Hippocampal formation (tissue), 2 donors: ENCODE results near the gene COMMD6.
A peak's percentile ranks its signal among the peaks of the same experiment; 100 is the strongest.
"Not testable (repeated sequence)": the region's sequence is repeated elsewhere in the genome, so short reads cannot be mapped to it uniquely, and the experiment has no call there.

Experiments used
- DNase-seq, 2 donors: peaks; one replicate each; lab custom pipeline; 2025; lab: John Stamatoyannopoulos, UW

Gene COMMD6

DNA sequence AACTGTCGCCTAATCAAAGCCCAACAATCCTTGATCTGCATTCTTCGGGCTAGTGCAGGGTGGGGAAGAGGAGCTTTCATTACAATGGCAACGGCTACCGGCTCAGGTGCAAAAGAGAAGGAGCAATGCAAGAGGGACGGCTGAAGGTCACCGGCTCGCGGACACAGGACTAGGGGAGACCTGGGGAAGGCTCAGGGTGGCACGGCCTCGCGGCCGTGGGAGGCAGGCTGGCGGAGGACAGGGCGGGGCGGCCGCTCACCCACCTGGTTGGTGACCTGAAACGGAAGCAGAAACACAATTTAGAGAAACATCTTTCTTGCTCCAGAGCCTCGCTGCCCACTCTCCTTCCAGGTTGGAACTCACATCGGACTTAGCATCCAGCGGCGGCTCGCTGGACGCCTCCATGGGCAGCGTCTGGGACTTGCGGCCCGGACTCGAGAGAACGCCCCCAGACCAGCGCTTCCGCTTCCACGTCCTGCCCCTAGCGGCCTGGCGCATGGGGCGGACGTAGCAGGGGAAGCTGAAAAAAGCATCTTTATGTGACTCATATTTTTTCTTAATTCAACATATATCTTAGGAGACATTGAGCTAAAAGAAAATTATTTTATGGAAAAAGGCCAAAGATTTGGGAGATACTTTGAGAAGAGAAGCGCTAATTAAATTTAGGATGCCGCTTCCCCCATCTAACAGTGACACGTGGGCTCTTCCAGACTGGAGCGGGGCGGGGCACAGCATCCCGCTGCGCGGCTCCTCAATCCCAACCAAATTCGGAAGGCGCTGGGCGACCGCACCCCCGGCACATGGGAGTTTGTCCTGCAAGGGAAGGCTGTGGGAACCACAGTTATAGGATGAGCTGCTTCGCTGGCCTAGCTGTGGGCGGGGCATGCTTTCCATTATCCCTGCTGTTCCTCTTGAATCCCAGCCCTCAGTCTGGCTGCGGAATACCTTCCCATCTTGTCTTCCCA, at the start of gene COMMD6:
TSS of gene COMMD6 (minus strand) at position 441 of the 965 bp plus-strand sequence. CDS start at position 405, 36 bp downstream.
- peak; percentile 64 to 84 for DNase-seq

DNA sequence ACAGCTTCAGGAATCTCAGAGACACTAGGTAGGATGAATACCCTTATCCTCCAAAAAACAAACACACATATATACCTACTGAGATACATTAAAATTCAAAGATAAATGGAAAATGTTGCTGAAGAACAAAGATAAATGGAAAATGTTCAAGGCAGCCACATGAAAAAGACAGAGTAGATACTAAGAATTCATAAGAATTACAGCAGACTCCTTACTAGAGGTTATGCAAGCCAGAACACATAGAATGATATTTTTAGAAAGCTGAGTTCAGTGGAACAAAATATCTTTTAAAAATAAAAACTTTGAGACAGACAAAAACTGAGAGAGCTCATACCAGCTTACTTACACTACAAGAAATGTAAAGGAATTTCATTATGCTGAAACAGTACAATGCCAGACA, 47.5 kb upstream of the COMMD6 start:
- DNase-seq = no peak

DNA sequence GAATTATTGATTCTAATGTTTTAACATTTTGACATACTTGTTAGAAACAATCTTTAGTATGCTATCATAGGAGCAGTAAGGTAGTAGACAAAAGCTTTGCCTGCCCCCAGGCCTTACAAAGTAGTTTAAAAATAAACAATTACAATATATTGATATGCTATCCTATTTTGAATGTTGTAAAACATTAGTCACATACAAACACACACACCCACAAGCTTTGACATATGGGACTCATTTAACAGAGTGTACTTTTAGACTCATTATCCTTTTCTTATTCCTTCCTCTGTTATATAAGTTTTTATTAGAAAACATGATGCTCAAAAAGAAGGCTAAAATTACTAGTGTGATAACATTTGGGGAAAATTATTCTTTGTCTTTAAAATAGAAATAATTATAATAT, 45.5 kb upstream of the COMMD6 start:
- DNase-seq = no peak

DNA sequence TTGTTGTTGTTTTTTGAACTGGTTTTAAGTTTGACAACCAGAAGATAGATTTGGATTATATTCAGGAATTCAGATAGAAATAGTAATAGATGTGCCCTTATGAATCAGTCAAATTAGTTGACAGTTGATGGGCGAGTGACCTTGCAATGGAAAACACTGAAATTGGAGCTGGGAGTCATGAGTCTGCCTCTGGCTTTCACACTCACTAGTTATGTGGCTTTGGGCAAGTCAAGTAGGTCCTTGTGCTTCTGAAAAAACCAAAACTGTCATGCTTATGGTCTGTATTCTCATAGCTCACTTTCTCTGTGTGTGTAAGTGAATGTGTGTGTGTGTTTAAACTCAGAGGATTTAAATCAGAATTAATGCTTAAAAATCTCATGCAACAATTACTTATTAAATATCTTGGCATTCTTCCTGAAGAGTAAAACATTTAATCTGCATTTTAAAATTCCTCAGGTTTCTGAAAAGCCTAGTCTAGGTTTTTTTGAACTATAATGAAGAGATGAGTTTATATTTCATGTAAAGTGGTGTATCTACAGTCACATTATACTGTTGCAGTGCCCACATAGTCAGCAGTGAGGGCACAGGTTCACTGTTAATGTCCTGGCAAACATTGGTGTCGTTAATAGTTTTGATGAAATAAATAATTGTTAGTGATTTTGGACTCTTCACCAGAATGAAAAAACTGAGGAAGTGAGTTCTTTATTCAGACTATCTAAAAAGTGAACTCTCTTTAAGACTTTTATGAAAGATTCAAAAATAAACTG, 44.4 kb upstream of the COMMD6 start:
- no peak for DNase-seq

DNA sequence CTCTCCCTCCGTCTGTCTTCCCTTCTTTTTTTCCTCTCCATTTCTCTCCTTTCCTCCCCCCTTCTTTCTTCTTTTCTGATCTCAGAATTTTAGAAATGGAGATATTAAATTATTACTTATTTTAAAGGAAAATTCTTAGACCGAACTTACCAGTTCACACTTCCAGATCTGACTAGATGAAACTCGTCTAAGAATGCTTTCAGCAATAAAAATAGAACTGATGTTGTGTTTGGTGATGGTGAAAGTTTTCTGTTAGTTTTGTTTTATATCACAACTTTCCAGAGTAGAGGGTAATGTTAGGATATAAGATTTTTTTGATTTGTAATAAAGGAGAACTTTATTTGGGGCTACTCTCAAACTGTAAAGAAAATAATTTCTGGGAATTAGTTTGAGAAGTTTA, 41.9 kb upstream of the COMMD6 start:
- DNase-seq = no peak

DNA sequence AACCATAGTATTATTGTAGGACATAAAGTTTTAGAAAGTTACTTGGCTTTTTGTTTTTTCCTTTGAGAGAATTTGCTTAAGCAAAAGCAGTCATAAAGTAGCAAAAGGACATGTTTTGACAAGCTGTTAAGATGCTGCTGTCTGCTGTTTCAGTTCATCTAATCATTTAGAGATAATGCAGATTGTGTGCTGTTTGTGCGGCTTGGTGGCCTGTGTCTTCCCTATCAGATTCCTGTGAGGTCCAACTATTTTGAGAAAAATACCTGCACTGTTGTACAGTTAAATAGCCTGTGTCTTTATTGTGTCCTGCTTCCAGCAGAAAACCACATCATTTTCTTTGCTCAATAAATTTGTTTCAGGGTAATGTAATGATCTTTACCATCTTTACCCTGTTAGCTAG, 31.9 kb upstream of the COMMD6 start:
- no peak for DNase-seq

DNA sequence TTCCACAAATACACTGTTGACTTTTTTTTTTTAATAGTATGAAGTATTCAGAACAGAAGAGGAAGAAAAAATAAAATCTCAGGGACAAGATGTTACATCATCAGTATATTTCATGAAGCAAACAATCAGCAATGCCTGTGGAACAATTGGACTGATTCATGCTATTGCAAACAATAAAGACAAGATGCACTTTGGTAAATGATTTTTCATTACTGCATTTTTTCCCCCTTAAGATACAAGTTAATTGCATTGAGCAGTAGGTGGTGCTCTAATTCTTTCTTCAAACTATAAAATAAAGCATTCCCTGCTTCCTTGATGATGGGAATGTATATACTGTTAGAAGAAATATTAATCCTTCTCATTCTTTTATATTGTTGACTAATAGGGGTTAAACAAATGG, 29.0 kb upstream of the COMMD6 start:
- DNase-seq = peak in 1 of 2 donors; percentile 23

DNA sequence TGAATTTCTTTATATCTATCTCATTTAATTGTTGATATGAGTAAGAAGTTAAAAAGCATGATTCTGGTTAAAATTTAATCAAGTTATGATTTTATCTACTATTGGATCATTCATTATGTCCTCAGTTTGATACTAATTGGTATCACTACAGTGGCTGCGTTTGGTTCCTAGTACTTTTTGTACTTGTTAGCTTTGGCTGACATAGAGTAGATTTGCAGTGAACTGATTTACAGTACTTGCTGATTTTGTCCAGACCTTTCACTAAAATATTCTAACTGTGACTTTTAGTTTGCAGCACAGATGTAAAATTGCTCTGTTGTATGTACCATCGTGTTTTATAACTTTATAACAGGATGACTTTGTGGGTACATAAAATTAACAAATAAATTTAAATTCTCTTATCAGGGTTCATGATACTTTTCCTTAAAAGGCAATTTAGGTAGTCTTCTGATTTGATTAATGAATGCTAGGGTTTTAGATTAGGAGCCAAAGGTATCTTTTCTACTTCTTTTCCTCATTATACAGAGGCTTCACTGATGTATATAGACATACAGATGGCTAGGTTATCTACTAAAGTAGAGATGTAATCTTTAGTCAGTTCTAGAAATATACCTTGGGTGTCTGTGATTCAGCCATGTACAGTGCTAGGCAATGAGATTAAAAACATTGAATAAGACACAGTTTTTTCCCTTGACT, 20.7 kb upstream of the COMMD6 start:
- no peak for DNase-seq

DNA sequence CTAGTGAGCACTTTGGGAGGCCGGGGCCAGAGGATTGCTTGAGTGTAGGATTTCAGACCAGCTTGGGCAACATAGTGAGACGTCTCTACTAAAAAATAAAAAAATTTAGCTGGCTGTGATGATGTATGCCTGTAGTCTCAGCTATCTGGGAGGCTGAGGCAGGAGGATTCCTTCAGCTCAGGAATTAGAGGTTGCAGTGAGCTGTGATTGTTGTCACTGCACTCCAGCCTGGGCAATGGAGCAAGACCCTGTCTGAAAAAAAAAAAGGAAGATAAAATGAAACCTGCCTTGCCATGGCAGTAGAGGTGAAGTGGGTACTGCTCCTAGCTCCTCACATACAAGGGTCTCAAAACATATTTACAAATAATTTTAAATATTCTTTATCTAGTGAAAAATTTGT, 19.3 kb upstream of the COMMD6 start:
- DNase-seq = no peak

DNA sequence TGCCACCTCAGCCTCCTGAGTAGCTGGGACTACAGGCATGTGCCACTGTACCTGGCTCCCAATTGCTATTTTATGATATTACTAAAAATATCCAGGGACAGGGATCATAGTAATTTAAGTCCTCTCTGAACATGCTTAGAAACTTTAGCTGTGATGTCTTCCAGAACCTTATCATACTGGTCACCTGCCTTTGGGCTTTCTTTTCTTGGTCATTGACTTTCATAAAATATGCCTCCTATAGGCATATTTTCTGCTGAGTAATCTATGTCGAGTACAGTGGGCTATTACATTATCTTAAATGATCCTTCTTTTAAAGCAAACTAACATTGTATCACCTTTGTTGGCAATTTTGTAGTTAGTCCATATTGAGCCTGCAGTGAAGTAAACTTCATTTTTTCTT, 18.2 kb upstream of the COMMD6 start:
- no peak for DNase-seq

DNA sequence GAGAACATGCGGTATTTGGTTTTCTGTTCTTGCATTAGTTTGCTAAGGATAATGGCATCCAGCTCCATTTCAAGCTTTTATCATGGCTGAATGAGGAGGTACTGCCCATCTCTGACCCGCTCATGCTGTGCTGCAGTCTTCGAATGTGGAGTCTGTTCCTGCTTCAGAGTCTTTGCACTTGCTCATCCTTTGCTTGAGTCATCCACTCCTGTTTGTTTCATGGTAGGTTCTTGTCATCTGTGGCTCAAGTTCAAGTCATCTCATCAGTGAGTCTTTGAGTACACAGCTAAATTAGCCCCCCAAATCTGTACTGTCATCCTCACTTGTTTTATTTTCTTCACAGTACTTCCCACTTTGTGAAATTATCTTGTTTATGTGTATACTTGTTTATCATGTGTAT, 17.3 kb upstream of the COMMD6 start:
- DNase-seq = no peak

DNA sequence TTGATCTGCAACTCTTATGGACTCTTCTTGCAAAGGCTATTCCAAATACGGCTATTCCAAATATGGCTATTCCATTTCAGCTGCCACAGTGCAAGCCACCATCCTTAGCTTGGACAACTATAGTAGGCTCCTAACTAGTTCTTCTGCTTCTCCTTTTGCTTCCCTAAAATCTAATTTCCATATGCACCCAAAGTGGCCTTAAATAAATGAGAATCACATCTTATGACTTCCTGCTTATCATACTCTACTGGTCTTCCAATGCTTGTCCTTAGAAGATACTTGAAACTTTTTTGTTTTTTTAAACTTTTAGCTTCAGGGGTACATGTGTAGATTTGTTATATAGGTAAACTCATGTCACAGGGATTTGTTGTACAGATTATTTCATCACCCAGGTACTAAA, 16.8 kb upstream of the COMMD6 start:
- no peak for DNase-seq

DNA sequence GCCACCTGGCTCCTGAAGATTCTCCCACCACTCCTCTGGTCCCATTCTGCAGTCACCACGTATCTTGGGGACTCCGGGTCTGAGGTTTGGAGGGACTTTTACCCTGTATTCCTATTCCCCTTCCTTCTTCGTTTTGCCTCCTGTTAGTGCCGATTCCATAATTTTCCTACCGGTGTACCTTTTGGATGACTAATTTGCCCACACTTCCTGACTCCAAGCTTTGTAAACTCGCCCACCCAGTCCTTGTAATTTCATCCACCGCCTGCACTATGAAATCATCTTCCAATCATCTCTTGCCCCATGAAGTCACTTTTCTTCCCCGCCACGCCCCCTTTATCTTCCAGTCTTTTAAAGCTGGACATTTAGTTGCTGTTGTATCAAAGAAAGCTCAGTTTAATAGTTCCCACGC, 12.5 kb upstream of the COMMD6 start:
- DNase-seq = no peak

DNA sequence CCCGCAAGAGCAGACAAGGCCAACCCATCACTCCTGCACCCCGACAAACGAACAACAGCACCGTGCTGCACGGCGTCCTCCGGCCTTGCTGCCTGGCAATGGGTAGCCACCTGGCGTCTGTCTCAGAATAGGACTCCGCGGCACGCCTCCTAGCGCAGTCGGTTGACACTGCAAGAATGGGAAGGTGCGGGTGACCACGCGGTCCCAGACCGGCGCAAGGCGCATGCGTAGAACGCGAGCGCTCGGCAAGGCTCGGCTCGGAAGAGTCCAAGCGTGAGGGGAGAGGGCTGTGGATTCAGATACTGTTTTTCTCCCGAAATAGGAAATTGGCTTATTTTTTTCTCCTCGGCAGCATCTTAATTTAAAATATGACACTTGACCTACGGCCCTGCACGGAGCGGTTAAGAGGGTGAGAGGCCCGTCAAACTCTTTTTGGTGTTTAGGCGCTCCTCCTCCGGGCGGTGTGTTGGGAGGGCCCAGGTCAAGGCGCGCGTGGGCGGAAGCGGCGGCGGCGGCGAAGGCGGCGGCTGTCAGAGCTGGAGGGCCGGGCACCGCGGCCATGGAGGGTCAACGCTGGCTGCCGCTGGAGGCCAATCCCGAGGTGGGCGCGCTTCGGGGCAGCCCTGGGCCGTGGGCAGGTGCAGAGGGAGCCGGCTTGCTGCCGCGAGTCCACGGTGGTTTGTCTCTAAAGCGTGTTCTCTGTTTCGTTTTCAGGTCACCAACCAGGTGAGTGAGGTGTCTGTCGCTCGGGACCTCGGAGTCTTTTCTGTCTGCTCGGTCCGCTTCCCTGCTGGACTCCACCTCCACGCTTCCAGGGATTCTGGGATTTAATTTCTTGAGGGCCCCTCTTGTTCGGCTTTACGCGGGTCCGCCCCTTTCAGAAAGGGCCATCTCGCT, 11.9 kb upstream of the COMMD6 start, which contains the start of gene UCHL3:
TSS of gene UCHL3 (plus strand) at position 530 of the 897 bp plus-strand sequence. CDS start at position 560, 30 bp downstream.
- DNase-seq = peak; percentile 89 to 94

DNA sequence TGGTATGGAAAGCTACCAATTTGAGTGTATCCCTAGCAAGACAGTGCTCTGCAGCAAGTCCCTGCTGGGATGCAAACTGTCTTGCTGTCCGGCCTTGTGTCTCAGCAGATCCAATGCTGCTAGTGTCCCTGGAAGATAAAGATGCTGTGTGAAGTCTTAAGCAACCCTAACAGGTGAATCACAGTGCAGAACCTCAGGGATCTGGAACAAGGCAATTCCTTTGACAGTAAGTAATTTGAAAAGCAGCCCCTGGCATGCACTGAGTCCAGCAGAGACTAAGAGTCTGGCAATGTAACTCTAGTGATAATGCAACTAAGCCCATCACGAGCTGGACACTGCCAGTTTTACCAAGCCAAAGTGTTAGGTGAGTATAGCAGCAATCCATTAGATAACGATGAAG, 10.3 kb upstream of the COMMD6 start:
- no peak for DNase-seq

DNA sequence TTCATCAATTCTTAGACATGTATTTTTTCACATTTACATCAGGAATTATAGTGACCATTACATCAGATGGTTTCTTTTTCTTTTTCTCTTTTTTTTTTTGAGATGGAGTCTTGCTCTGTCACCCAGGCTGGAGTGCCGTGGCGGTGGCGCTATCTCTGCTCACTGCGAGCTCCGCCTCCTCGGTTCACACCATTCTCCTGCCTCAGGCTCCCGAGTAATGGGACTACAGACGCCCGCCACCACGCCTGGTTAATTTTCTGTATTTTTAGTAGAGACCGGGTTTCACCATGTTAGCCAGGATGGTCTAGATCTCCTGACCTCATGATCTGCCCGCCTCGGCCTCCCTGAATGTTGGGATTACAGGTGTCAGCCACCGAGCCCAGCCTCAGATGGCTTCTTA, 7.7 kb upstream of the COMMD6 start:
- DNase-seq = not testable (repeated sequence)

DNA sequence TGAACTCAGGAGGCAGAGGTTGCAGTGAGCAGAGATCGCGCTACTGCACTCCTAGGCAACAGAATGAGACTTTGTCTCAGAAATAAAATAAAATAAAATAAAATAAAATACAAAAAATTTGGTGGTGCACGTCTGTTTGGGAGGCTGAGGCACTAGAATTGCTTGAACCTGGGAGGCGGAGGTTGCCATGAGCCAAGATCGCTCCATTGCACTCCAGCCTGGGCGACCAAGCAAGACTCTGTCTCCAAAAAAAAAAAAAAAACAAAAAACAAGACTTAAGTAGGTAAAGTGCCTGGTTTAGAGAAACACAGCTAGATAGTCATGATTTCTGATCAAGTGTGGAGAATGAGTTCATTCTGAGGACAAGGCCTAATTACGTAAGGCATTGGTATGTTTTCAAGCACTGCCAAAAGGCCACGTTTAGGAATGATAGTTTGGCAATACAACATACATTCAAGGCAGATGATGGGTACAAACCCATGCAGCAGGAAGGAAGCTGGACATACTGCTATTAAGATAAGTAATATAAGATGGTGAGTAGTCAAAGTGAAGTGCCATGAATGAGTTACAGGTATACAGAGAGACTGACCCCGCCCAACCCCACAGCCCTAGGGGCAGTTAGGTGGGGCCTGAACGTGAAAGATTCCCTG, 7.2 kb upstream of the COMMD6 start:
- DNase-seq = no peak

DNA sequence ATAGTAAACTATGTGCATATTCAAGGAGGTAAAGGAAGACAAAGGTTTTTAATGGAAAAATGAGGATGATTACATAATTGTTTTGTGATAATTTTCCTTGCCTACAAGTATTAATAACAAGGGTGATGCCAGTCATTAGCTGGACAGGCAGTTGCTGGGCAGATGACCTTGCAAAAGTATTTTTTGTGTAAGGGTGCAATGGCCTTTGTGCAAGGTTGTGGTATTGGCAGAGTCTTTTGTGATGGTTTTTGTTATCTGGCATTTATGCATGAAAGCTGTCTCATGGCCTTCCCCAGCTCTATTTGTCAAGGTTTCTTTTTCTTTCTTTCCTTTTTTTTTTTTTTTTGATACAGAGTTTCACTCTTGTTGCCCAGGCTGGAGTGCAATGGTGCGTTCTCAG, 4.3 kb upstream of the COMMD6 start:
- DNase-seq = no peak

DNA sequence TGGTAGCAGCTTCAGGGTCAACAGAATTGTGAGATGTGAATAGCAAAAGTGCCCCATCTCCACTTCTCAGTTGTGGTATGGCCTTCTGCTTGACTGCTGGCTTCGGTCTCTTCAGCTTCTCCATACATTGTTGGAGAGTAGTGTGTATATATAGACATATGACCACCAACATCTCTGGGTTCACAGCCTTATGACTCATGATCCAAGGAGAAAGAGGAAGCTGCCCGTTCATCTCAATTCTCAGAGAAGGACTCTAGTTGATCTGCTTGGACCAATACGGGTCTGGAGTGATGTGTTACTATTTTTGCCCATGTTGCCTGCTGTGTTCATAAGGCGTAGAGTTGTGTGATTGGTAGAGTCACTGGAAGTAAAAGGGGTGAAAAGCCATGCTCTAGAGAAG, 3.6 kb upstream of the COMMD6 start:
- peak in 1 of 2 donors; percentile 46 for DNase-seq

DNA sequence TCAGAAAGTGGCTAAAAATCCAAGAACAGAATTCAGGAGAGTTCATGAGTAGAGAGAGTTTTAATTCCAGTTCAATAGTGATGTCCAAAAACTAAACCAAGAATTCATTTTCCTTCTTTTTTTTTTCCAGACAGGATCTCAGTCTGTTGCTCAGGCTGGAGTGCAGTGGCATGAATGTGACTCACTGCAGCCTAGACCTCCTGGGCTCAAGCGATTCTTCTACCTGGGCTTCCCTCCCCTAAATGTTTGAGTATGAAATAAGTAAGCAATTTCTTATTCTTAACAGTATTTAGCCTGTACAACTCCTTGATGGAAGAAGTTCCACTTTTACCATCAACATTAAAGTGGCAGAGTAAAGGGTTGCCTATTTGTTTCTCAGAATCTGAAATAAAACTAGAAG, 3.8 kb downstream of the COMMD6 start:
- no peak for DNase-seq

DNA sequence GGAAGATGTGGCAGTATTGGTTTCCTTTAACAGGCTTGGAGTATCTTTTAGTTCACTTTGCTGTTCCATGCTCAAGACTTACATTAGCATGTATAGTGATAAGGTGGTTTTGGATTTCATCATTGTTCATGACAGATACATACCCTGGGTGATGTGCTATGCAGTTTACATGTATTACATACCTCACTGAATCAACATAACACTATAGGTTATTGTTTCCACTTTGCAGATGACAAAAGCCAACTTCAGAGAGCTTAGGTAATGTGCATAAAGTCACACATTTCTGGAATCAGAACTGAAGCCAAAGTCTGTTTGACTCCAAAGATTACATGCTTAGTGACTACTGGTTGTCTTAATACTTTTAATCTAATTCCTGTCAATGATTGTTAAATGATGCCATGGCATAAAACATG, 7.1 kb downstream of the COMMD6 start:
- no peak for DNase-seq
